PFSK-1 (cell line): Measurements from ENCODE around the gene HMCN2.

ENCODE experiments used
- POLR2AphosphoS5 ChIP-seq: IDR thresholded peaks from 2 replicates; pipeline ENCODE4 v1.6.1; 2012; ENCODE audit warnings: low read depth, mild to moderate bottlenecking, control low read depth, low read length, moderate library complexity
- TAF1 ChIP-seq: IDR thresholded peaks from 2 replicates; pipeline ENCODE4 v1.6.1; 2012; ENCODE audit warnings: low read length, control low read depth, borderline replicate concordance; ENCODE audit not compliant: insufficient read depth

DNA sequence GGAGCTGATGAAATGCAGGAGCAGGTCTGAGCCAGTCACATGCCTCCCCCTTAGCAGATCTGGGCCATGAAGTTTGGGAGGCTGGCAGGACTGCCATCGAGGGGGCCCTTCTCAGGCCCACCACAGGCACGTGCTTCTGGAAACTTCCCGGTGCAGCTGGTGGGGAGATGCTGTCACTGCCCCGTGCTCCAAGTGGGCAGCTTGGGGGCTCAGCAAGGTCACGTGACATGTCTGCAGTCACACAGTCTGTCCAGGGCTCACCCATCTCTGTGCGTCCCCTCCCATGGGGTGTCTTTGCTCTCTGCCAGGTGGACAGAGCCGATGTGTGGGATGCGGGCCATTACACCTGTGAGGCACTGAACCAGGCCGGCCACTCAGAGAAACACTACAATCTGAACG, 99.8 kb downstream of the HMCN2 start:
- TF ChIP-seq POLR2AphosphoS5 = no peak
- no peak for TF ChIP-seq TAF1
